K562 (cell line): Measurements from ENCODE around the gene ZDHHC14. TPM values are rescaled to one million over a fixed set of nuclear protein-coding genes. Genes with fewer than 3 reads are reported as not detected.

Experiments
- ATAC-seq: fragments of 200-7000 bp; cut with Tn5 transposase; 3 replicates; pipeline ENCODE4 v1.9.1; 2020; ENCODE audit warnings: moderate library complexity
- BruUV-seq: library from RNA; stranded (reverse); fragments of 400-500 nt; replicated peaks from 2 replicates; lab custom pipeline; 2021; lab: Mats Ljungman, UMichigan
- CTCF ChIA-PET: fragments of 300-600 bp; formaldehyde crosslinking; extraction: SDS; loops from one replicate; lab custom pipeline; 2021; ENCODE audit warnings: low intra/inter-chr PET ratio; lab: Yijun Ruan, JAX
- POLR2A ChIA-PET: fragments of 300-600, 350-650 bp; sonication (Branson Sonifier 250); formaldehyde crosslinking; extraction: SDS; loops from one replicate; lab custom pipeline; 2021; ENCODE audit warnings: antibody characterized with exemption, inconsistent platforms; lab: Yijun Ruan, JAX
- DNase-seq, 4 experiments: peaks; one replicate each; pipeline versions ENCODE4 v3.0.0 to v3.0.0-alpha.2; 2011 to 2018; ENCODE audit warnings: low spot score in 3 of 4, mixed read lengths in 3 of 4; ENCODE audit errors: extremely low read depth in 1 of 4
- FAIRE-seq: peaks from 2 replicates; lab custom pipeline; 2011; peaks lifted over from hg19 to GRCh38; lab: Jason Lieb, UNC
- H2AFZ ChIP-seq: 2 replicates; pipeline ENCODE4 v1.6.0; 2011; ENCODE audit warnings: low read depth, low read length, control low read depth, inconsistent platforms
- H3K27ac ChIP-seq: fragments of 200-600 bp; 3 replicates; pipeline ENCODE4 v1.8.0; 2011; ENCODE audit warnings: low read depth, mild to moderate bottlenecking, control low read depth, inconsistent platforms, low read length, moderate library complexity, mixed read lengths; ENCODE audit errors: extremely low read depth
- H3K27me3 ChIP-seq, 2 experiments: fragments of 300-600 bp in 1 of 2; 2 replicates in 1 of 2; 3 replicates in 1 of 2; pipeline versions ENCODE4 v1.6.0 to v1.8.0; 2011; ENCODE audit warnings: inconsistent platforms in 2 of 2, low read length in 2 of 2, mild to moderate bottlenecking in 1 of 2, mixed read lengths in 1 of 2, moderate library complexity in 1 of 2; ENCODE audit not compliant: control insufficient read depth in 2 of 2, insufficient read depth in 2 of 2
- H3K36me3 ChIP-seq: fragments of 300-600 bp; 3 replicates; pipeline ENCODE4 v1.8.0; 2011; ENCODE audit warnings: mild to moderate bottlenecking, low read length, inconsistent platforms; ENCODE audit not compliant: control insufficient read depth, insufficient read depth
- H3K4me1 ChIP-seq, 2 experiments: fragments of 200-600 bp in 1 of 2; replicated peaks in 1 of 2; 2 replicates in 1 of 2; 3 replicates in 1 of 2; pipeline versions ENCODE4 v1.5.1 to v1.8.0; 2011; ENCODE audit warnings: inconsistent platforms in 2 of 2, low read length in 2 of 2, mild to moderate bottlenecking in 1 of 2, mixed read lengths in 1 of 2, moderate library complexity in 1 of 2; ENCODE audit not compliant: control insufficient read depth in 2 of 2, insufficient read depth in 2 of 2
- H3K4me2 ChIP-seq: 2 replicates; pipeline ENCODE4 v1.6.1; 2011; ENCODE audit warnings: low read length, control low read depth, inconsistent platforms, mixed read lengths; ENCODE audit not compliant: insufficient read depth
- H3K4me3 ChIP-seq: fragments of 200-600 bp; sonication (generic), shearing (Covaris generic); 2 replicates; pipeline ENCODE4 v1.5.1; 2016; ENCODE audit warnings: control low read depth, inconsistent platforms
- H3K79me2 ChIP-seq: fragments of 200-600 bp; 3 replicates; pipeline ENCODE4 v1.8.0; 2011; ENCODE audit warnings: low read length, inconsistent platforms; ENCODE audit not compliant: control insufficient read depth, insufficient read depth
- H3K9ac ChIP-seq, 2 experiments: 2 replicates each; pipeline versions ENCODE4 v1.6.0 to v1.6.1; 2011; ENCODE audit warnings: low read depth in 2 of 2, low read length in 2 of 2, control low read depth in 1 of 2, inconsistent platforms in 1 of 2, mild to moderate bottlenecking in 1 of 2, mixed read lengths in 1 of 2; ENCODE audit not compliant: insufficient read depth in 1 of 2
- H3K9me1 ChIP-seq: one replicate; pipeline ENCODE4 v1.6.0; 2011; ENCODE audit warnings: inconsistent platforms, mild to moderate bottlenecking, low read length, moderate library complexity; ENCODE audit not compliant: control insufficient read depth, insufficient read depth
- H3K9me3 ChIP-seq: replicated peaks from 2 replicates; pipeline ENCODE4 v1.5.1; 2011; ENCODE audit warnings: low read depth, low read length, inconsistent platforms; ENCODE audit not compliant: control insufficient read depth, insufficient read depth
- H4K20me1 ChIP-seq: replicated peaks from 2 replicates; pipeline ENCODE4 v1.6.1; 2011; ENCODE audit warnings: low read length, inconsistent platforms, mixed read lengths; ENCODE audit not compliant: control insufficient read depth, insufficient read depth
- E2F5 ChIP-seq: sonication (generic); formaldehyde crosslinking; IDR thresholded peaks from 2 replicates; pipeline ENCODE4 v1.8.0; 2022; ENCODE audit warnings: mild to moderate bottlenecking, missing genetic modification reagents
- ETV1 ChIP-seq: fragments of 450-650 bp; conservative IDR thresholded peaks from 2 replicates; pipeline ENCODE4 v1.6.1; 2016; ENCODE audit warnings: missing genetic modification characterization, control low read depth, low read depth, missing compliant biosample characterization
- FOXA3 ChIP-seq, 2 experiments: fragments of 450-650 bp in 1 of 2; sonication (generic) in 1 of 2; formaldehyde crosslinking; IDR thresholded peaks in 1 of 2; conservative IDR thresholded peaks in 1 of 2; 2 replicates each; pipeline versions ENCODE4 v1.4.0 to v1.8.0; 2020 to 2022; ENCODE audit warnings: mild to moderate bottlenecking in 2 of 2, missing genetic modification reagents in 1 of 2
- RNF219 ChIP-seq: fragments of 250-450 bp; sonication (Bioruptor Pico); IDR thresholded peaks from 2 replicates; pipeline ENCODE4 v1.5.0; 2022; ENCODE audit warnings: mild to moderate bottlenecking
- SETDB1 ChIP-seq: IDR thresholded peaks from one replicate; pipeline ENCODE4 v1.6.1; 2012; ENCODE audit warnings: low read length, control low read depth, inconsistent platforms
- ZBTB9 ChIP-seq: fragments of 450-650 bp; formaldehyde crosslinking; IDR thresholded peaks from 2 replicates; pipeline ENCODE4 v1.4.0; 2020; ENCODE audit warnings: mild to moderate bottlenecking, moderate library complexity
- ZMIZ1 ChIP-seq, 2 experiments: fragments of 150-350 bp in 1 of 2; IDR thresholded peaks; 2 replicates each; pipeline ENCODE4 v1.6.1; 2012 to 2016; ENCODE audit warnings: low read depth in 2 of 2, low read length in 2 of 2, mild to moderate bottlenecking in 1 of 2, moderate library complexity in 1 of 2
- ZNF584 ChIP-seq: fragments of 200-800 bp; sonication (Bioruptor generic); IDR thresholded peaks from 2 replicates; pipeline ENCODE4 v1.6.1; 2016; ENCODE audit warnings: low read depth, mild to moderate bottlenecking, missing genetic modification characterization, missing compliant biosample characterization
- WGBS: fragments of 100-300 bp; shearing (Covaris generic); methylation state at CpG from one replicate; pipeline ENCODE4 v1.1.6; 2016; ENCODE audit warnings: low coverage, mixed read lengths; ENCODE audit not compliant: insufficient coverage; ENCODE audit errors: missing lambda C conversion rate; 5-methylcytosine and 5-hydroxymethylcytosine counted together
- in situ Hi-C: fragments of 300-500 bp; cut with MboI; formaldehyde crosslinking; loops from 4 replicates; pipeline ENCODE4 v1.15.0; 2018; ENCODE audit warnings: inconsistent platforms, mixed read lengths
- intact Hi-C: fragments of 100-400 bp; cut with micrococcal nuclease; formaldehyde crosslinking; loops from 2 replicates; pipeline ENCODE4 v1.14.2; 2022
- polyA plus RNA-seq, 8 experiments: library from polyadenylated mRNA; depleted of rRNA in 4 of 8; stranded (reverse) in 5 of 8; unstranded in 3 of 8; fragments of >200 nt; fragmentation: Nextera tagmentation in 2 of 8; fragmentation: Illumina TruSeq in 1 of 8; extraction: Ambion mirVana in 2 of 8; extraction: Trizol in 1 of 8; gene quantifications; 2 replicates each; pipeline versions ENCODE4 v1.2.1 to v1.2.3, GENCODE V29; 2011 to 2014; ENCODE audit warnings: inconsistent platforms in 1 of 8, missing spikeins in 1 of 8
- total RNA-seq, 7 experiments: library from RNA; depleted of rRNA in 6 of 7; stranded (reverse); fragments of >200 nt in 6 of 7; fragmentation: Illumina TruSeq in 2 of 7; extraction: Trizol in 2 of 7; gene quantifications; 2 replicates each; pipeline versions ENCODE4 v1.2.1 to v1.2.3, GENCODE V29; 2011 to 2021; ENCODE audit warnings: low replicate concordance in 1 of 7

The ZDHHC14 gene
- total and polyA plus RNA-seq, 9 of the 15 experiments (the other 6 are each of a cell fraction or from before 2014, with no cell fraction given) = 0.92 to 23.1 (median 13.8) TPM

- TF ChIP-seq ZMIZ1 (IDR thresholded peaks at IDR 0.05; ENCODE audit: low read depth in 2 of 2, low read length in 2 of 2) = no peak
These were observed 250.4 kb downstream of the ZDHHC14 start (continued) for GRCh38 chr6:157631412-157631811.

- Histone ChIP-seq H3K27me3 (no peaks in the 10 kb centered on the region; a peak in 1 of 5 replicates), H2AFZ (no peak overlapping the region), H3K9me3 (no peaks in the 10 kb centered on the region), H4K20me1 (no peaks in the 10 kb centered on the region), H3K9me1 (peaks cover 3% of the 10 kb centered on the region), H3K4me2 (no peak overlapping the region), H3K79me2 (no peaks in the 10 kb centered on the region), H3K9ac (peak overlapping the region in 1 of 2 experiments; percentile 33; a peak in 1 of 4 replicates), H3K4me1 (peaks cover 9 to 16% of the 10 kb centered on the region in 2 experiments), H3K27ac (no peak overlapping the region), H3K36me3 (peaks cover 20% of the 10 kb centered on the region), H3K4me3 (no peak overlapping the region)
- BruUV-seq = no TSS peak
- ChIA-PET CTCF (no interaction called here), POLR2A (interaction anchor here (0.6 kb wide), 1 partner anchor 10 kb away, joined by 3 read pairs; no protein-coding TSS in a partner anchor)
- no peak for ATAC-seq
- in situ Hi-C loops (no loop called here), intact Hi-C loops (no loop called here)
- WGBS = 75% methylated on average over 11 of the region's 11 CpGs
- DNase-seq = no peak
- FAIRE-seq = no peak
- no peak for TF ChIP-seq ETV1 (tag)
- no peak for TF ChIP-seq SETDB1
- no peak for TF ChIP-seq RNF219 (CRISPR knock-in tag)
- TF ChIP-seq ZBTB9 (CRISPR knock-in tag) = no peak
- TF ChIP-seq ZNF584 (CRISPR knock-in tag) = no peak
- no peak for TF ChIP-seq FOXA3 (CRISPR knock-in tag; conservative IDR thresholded peaks at IDR 0.05 in 1 of 2, IDR thresholded peaks at IDR 0.05 in 1 of 2)
- no peak for TF ChIP-seq E2F5 (CRISPR knock-in tag)
These were observed 251.0 kb downstream of the ZDHHC14 start for GRCh38 chr6:157631838-157632614.
